GM12872 (cell line): ENCODE results near the gene CD70.

Experiments
- TF ChIP-seq, protein P1 (sequence below): IDR thresholded peaks from 3 replicates; pipeline ENCODE4 v1.5.1; 2011; ENCODE audit warnings: low read depth, mild to moderate bottlenecking, low read length, moderate library complexity; ENCODE audit not compliant: insufficient read depth

The CD70 gene

GRCh38 chr19:6613711-6614110 lies 22.8 kb upstream of the CD70 start:
- TF ChIP-seq, protein P1, sequence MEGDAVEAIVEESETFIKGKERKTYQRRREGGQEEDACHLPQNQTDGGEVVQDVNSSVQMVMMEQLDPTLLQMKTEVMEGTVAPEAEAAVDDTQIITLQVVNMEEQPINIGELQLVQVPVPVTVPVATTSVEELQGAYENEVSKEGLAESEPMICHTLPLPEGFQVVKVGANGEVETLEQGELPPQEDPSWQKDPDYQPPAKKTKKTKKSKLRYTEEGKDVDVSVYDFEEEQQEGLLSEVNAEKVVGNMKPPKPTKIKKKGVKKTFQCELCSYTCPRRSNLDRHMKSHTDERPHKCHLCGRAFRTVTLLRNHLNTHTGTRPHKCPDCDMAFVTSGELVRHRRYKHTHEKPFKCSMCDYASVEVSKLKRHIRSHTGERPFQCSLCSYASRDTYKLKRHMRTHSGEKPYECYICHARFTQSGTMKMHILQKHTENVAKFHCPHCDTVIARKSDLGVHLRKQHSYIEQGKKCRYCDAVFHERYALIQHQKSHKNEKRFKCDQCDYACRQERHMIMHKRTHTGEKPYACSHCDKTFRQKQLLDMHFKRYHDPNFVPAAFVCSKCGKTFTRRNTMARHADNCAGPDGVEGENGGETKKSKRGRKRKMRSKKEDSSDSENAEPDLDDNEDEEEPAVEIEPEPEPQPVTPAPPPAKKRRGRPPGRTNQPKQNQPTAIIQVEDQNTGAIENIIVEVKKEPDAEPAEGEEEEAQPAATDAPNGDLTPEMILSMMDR = no peak

DNA sequence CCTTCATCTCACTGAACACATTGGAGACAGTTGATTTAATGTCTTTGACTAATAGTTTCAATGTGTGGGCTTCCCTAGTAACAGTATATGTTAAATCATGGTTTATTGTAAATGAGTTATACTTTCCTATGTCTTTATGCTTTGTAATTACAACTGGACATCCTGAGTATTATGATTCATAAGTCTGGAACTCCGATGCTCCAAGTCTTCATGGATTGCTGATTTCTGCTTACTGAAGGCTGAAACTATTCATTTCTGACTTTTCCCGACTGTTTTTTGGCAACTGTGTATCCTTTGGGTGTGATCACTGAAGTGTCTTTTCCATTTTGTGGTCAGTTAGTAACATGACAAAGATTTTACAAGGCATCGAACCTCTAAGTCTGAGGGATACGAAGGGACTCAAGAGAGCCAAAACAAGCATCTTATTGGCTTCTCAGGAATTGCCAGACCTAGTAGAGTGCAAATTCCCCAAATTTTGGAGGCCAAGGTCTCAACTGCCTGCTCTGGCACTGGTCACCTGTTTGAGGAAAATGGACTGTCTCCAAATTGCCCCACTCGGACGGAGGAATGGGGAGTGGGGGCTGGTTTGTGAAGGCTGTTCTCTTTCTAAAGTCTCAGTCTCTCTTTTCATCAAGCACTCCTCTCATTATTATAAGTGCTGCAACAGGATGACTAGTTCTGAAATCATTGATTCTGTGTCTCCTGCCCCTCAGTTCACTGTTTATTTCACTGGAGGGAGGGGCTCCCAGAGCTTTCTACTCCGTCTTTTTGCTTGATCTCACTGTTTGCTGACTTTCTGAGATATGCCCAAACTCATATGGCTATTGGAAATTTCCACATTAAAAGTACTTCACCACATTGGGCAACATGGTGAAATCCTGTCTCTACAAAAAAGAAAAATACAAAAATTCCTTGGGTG lies 20.2 kb upstream of the CD70 start:
- TF ChIP-seq, protein P1 = no peak

GRCh38 chr19:6608940-6609339 lies 18.0 kb upstream of the CD70 start:
- TF ChIP-seq, protein P1 = no peak

DNA sequence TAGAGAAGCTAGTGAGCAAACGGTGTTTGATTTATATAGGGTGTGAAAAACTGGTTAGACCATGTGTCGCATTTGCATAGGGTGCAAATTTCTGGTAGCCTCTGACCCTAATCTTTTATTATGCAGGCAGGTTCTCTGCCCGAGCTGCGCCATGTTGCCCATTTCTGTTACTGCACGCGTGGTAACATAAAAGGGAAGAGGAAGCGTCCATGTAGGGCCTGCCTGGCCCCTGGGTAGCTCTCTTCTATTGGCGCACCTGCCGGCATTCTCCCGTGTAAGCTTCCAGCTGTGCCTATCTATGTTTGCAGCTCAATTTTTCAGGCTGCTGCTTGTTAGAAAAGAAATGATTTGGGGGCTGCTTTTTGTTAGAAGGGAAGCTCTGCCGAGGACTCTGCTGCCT lies 14.0 kb upstream of the CD70 start:
- TF ChIP-seq, protein P1 = no peak

GRCh38 chr19:6602729-6603114 lies 11.8 kb upstream of the CD70 start:
- TF ChIP-seq, protein P1 = no peak

GRCh38 chr19:6599866-6600454 lies 9.0 kb upstream of the CD70 start:
- TF ChIP-seq, protein P1 = no peak

GRCh38 chr19:6596621-6597020 lies 5.7 kb upstream of the CD70 start:
- TF ChIP-seq, protein P1 = no peak
